ENCODE measurements around the gene FRYL. TPM values are rescaled to one million over a fixed set of nuclear protein-coding genes. Genes with fewer than 3 reads are reported as not detected.

Gene FRYL
- total RNA-seq, 1 experiment from 2014 or later = 47.7 TPM

DNA sequence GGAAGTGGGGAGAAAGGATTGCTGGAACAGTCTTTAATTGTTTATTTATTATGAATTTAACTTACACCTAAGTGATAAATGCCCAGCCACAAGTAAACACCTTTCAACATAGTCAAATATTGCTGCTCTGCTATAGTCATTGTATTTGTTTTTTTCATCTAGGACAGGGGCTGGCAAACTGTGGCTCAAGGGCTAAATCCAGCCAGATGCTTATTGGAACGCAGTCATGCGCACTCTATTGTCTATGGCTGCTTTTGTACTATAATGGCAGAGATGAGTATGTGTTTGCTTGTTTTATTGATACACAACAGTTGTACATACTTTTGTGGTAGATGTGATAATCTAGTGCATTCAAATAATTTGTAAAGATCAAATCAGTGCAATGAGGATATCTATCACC lies 194.7 kb downstream of the FRYL start:
- Histone ChIP-seq H3K4me1 (ENCODE audit: control insufficient read depth in 1 of 2, insufficient read depth in 2 of 2, low read length in 2 of 2) (peaks cover 0 to 15% of the 10 kb centered on the region in 2 experiments; a peak in 2 of 4 replicates), H4K20me1 (ENCODE audit: insufficient read depth) (no peaks in the 10 kb centered on the region), H3K27ac (ENCODE audit: low read depth, low read length) (no peak overlapping the region), H3K9me2 (ENCODE audit: insufficient read depth) (no peaks in the 10 kb centered on the region), H3K9me3 (ENCODE audit: control insufficient read depth in 1 of 2, insufficient read depth in 1 of 2, low read depth in 1 of 2, low read length in 2 of 2) (no peaks in the 10 kb centered on the region), H3K4me2 (ENCODE audit: low read length) (no peak overlapping the region), H3K36me3 (ENCODE audit: control insufficient read depth in 1 of 2, insufficient read depth in 2 of 2, low read length in 2 of 2) (peaks cover 0 to 3% of the 10 kb centered on the region in 2 experiments; a peak in 2 of 4 replicates), H3K79me2 (ENCODE audit: insufficient read depth, low read length) (no peaks in the 10 kb centered on the region), H3K27me3 (ENCODE audit: insufficient read depth, low read length) (no peaks in the 10 kb centered on the region), H2AFZ (ENCODE audit: low read depth, low read length, poor library complexity, severe bottlenecking) (no peak overlapping the region), H3K9ac (ENCODE audit: low read length) (no peak overlapping the region), H3K4me3 (replicated peaks in 1 of 2; ENCODE audit: low read depth in 1 of 2, low read length in 2 of 2) (no peak overlapping the region)
- no TSS peak for BruUV-seq (replicated peaks)
- CTCF ChIA-PET = no interaction called here
- no peak for ATAC-seq
- RAD21 ChIA-PET (ENCODE audit: low non-redundant PET in 1 of 2, low total read pairs in 2 of 2, uncharacterized antibody in 2 of 2, unreplicated experiment in 2 of 2) = no interaction called here
- TF ChIP-seq RAD21 (IDR thresholded peaks at IDR 0.05; ENCODE audit: low read depth) (no peak), TCF7L2 (IDR thresholded peaks at IDR 0.05; ENCODE audit: borderline replicate concordance, extremely low read depth, insufficient read depth, insufficient read length) (no peak), CEBPB (IDR thresholded peaks at IDR 0.05; ENCODE audit: low read depth) (no peak), YY1 (IDR thresholded peaks at IDR 0.05; ENCODE audit: extremely low read depth, insufficient replicate concordance, low read depth, low read length) (no peak), EZH2 (IDR thresholded peaks at IDR 0.05) (no peak), EGR1 (IDR thresholded peaks at IDR 0.05; ENCODE audit: low read depth) (no peak), SIN3A (IDR thresholded peaks at IDR 0.05; ENCODE audit: low read depth) (no peak), POLR2AphosphoS5 (IDR thresholded peaks at IDR 0.05; ENCODE audit: low read depth, low read length) (no peak)
- TF ChIP-seq, protein P1, sequence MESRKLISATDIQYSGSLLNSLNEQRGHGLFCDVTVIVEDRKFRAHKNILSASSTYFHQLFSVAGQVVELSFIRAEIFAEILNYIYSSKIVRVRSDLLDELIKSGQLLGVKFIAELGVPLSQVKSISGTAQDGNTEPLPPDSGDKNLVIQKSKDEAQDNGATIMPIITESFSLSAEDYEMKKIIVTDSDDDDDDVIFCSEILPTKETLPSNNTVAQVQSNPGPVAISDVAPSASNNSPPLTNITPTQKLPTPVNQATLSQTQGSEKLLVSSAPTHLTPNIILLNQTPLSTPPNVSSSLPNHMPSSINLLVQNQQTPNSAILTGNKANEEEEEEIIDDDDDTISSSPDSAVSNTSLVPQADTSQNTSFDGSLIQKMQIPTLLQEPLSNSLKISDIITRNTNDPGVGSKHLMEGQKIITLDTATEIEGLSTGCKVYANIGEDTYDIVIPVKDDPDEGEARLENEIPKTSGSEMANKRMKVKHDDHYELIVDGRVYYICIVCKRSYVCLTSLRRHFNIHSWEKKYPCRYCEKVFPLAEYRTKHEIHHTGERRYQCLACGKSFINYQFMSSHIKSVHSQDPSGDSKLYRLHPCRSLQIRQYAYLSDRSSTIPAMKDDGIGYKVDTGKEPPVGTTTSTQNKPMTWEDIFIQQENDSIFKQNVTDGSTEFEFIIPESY (IDR thresholded peaks at IDR 0.05; ENCODE audit: extremely low read depth, insufficient replicate concordance, low read length) = no peak
- no peak for DNase-seq (ENCODE audit: low read depth, low spot score)
- intact Hi-C loops (cut with micrococcal nuclease) = no loop called here
- POLR2A ChIA-PET = no interaction called here

All from HCT116 (cell line).